PC-3 (cell line): ENCODE data around the gene NFKB2.

Source experiments
- CTCF ChIP-seq: fragments of 300-600 bp; sonication (generic); conservative IDR thresholded peaks from 2 replicates; pipeline ENCODE4 v1.5.1; 2017; ENCODE audit warnings: antibody characterized with exemption, low read depth, mild to moderate bottlenecking, low read length
- EZH2 ChIP-seq: fragments of 300-600 bp; sonication (generic); IDR thresholded peaks from one replicate; pipeline ENCODE4 v1.6.1; 2017; ENCODE audit warnings: antibody characterized with exemption, mild to moderate bottlenecking, low read length; ENCODE audit not compliant: unreplicated experiment

- TF ChIP-seq CTCF = no peak
- no peak for TF ChIP-seq EZH2
These were observed 779 bp downstream of the NFKB2 start for GRCh38 chr10:102396317-102396650.
